Stimulated activated CD8-positive, alpha-beta memory T cell treated with anti-CD3 and anti-CD28 coated beads, Interleukin-15, amount 100 ng/mL, for 48 hours (primary cell): ENCODE results near the gene WWOX.

Source experiments
- DNase-seq, 2 donors: peaks; one replicate each; pipeline ENCODE4 v3.0.0-alpha.2; 2020; ENCODE audit warnings: low read depth in 2 of 2

Gene WWOX

DNA sequence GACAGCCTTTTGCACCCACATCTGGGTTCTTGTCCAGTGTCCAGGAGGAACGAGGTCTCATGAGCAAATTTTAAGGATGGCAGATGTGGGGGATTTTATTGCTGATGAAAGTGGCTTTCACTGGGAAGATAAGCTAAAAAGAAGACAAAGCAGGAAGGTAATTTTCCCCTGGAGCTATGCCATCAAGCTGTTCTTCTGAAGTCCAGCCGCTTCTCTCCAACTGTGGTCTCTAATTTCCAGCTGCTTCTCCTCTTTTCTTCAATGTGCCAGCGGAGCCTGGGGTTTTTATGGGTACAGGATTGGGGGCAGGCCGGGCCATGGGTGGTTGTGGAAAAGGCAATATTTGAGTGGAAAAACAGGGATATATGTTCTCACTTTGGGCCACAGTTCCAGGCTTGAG lies 430.8 kb downstream of the WWOX start:
- no peak for DNase-seq

- no peak for DNase-seq
Observed at GRCh38 chr16:78535098-78535497, 435.6 kb downstream of the WWOX start.

- DNase-seq: no peak
Observed at GRCh38 chr16:78537511-78537910, 438.1 kb downstream of the WWOX start.

- no peak for DNase-seq
Observed at GRCh38 chr16:78538292-78538691, 438.8 kb downstream of the WWOX start.

- DNase-seq: no peak
Observed at GRCh38 chr16:78538919-78539318, 439.5 kb downstream of the WWOX start.

- DNase-seq: no peak
Observed at GRCh38 chr16:78542419-78542818, 443.0 kb downstream of the WWOX start.

DNA sequence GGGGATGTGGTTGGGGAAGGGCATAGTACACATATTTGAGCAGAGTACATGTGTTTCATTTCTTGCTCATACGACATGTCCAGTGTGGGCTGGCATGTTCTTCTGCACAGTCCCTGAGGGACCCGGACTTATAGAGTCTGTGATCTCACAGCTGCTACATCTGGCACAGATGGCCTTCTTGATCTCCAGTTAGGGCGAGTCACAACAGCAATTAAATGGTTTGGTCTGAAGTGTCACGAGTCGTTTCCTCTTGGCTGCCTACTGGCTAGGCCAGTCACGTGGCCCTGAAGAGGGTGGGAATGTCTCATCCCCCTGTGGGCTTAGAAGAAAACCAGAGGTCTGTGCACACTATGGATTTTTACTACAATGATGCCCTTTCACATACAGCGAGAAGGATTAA lies 443.6 kb downstream of the WWOX start:
- no peak for DNase-seq

- no peak for DNase-seq
Observed at GRCh38 chr16:78549366-78549765, 449.9 kb downstream of the WWOX start.

DNA sequence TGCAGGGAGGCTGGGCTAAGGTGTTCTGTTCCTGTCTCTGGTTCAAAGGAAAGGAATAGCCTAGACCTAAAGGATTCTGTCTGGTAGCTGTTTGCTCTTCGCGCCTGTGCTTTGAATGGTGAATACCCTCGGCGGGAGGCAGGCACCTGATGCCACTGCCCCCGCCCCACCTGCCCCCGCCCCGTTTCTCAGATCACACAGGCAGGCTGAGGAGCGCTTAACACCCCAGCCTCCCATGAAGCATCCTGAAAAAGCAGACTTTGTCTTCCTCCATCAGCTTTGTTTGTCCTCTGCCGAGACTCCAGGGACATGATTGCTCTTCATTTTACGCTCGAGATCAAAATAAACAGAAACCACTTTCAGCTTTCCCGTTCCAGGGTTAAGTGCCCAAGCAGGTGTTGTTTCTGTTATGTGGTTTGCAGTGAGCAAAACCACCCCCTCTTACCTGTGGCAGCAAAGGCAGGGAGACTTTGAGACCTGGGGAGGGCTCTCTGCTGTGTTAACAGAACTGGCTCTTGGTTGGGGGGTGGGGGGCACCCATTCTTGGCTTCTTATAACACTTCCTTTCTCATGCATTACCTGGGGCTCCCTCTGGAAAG lies 452.1 kb downstream of the WWOX start:
- DNase-seq: no peak

- DNase-seq: no peak
Observed at GRCh38 chr16:78552106-78552675, 452.7 kb downstream of the WWOX start.

DNA sequence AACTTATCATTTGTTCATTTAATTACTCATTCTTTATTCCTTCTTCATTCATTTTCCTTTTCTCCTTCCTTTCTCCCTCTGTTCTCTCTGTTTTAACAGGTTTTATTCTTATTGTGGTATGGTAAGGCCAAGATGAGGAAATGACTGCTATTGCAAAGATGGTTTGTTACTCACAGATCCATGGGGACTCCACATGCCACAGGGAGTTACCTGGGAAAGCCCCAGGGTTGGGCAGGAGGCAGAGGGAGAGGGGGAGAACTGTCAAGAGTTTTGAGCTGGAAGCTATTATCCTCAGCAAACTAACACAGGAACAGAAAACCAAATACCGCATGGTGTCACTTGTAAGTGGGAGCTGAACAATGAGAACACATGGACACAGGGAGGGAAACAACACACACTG lies 453.3 kb downstream of the WWOX start:
- no peak for DNase-seq

DNA sequence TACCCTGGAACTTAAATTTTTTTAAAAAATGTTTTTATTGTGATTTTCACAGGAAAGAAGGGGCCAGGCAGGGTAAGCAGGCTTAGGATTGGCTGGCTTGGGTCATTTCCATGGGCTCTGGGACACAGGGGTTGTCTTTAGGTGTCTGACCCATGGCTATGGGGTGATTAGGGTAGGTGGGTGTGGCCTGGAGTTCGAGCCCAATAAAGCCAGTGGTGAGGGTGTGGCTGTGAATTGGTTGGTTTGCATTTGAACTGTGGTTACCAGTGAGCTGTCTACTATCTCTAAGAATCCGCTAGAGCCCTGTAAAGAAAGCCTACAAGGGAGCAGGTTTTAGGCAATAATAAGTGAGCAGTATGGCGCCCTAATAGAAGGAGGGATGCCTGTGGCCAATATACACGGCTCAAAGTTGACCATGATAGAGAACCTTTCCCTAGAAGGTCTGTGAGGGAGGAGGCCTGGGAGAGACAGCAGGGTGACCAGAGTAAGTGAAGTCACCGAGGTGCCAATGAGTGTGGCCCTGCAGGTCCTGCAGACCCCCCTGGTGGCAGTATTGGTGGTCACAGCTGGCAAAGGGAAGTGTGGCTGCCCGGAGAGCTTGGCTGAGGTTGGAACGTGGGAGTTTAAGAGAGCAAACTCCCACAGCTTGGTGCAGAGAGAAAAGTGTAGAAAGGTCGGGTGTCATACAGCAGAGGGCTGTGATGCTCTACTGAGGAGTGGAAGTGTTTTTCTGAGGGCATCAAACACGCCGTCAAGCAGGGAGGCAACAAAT lies 454.0 kb downstream of the WWOX start:
- no peak for DNase-seq

GRCh38 chr16:78556421-78556820 lies 457.0 kb downstream of the WWOX start:
- DNase-seq: no peak

- DNase-seq: no peak
Observed at GRCh38 chr16:78560997-78561396, 461.5 kb downstream of the WWOX start.

DNA sequence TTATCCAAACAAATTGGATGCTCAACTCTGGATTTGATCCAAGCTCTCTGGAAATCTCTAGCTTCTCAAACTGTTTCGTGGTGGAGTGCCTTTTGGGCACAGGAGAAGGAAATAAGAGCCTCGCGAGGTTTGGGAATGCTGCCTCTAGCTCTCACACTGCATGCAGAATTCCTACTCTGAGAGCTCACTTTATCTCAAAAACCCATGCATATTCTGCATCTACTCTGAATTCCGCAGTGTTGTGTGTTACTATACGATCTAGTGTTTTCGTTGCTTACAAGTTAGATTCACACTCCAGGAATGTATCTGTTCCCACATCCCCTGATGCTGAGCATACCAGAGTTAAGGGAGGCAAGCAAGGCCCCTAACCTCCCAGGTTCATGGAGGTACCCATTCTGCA lies 462.7 kb downstream of the WWOX start:
- no peak for DNase-seq

- DNase-seq: no peak
Observed at GRCh38 chr16:78562650-78563049, 463.2 kb downstream of the WWOX start.

GRCh38 chr16:78563905-78564304 lies 464.5 kb downstream of the WWOX start:
- no peak for DNase-seq

GRCh38 chr16:78566397-78567073 lies 467.1 kb downstream of the WWOX start:
- no peak for DNase-seq

DNA sequence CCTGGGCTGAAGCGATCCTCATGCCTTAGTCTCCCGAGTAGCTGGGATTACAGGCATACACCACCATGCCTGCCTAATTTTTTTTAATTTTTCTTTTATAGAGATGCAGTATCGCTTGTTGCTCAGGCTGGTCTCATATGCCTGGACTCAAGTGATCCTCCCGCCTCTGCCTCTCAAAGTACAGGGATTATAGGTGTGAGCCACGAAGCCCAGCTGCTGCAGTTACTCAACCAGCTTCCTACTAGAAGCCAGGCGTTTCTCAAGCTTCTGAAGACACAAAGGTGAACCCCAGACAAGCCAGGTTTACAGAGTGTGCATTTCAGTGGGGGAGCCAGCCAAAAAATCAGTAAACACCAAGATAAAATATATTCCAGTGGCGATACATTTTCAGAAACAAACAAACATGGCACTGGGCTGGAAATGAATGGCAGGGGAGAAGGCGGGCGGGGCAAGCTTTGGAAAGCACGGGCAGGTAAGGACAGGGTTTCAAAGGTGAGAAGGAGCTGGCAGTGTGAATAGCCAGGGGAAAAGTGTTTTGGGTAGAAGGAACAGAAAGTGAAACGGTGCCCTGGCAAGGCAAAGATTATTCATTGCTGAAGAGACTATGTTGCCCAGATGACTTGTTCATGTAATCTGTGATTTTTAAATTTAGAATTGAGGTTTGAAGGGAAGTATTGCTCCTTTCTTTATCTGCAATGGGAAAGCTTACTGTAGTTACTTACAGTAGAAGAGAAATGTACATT lies 471.1 kb downstream of the WWOX start:
- DNase-seq: no peak

DNA sequence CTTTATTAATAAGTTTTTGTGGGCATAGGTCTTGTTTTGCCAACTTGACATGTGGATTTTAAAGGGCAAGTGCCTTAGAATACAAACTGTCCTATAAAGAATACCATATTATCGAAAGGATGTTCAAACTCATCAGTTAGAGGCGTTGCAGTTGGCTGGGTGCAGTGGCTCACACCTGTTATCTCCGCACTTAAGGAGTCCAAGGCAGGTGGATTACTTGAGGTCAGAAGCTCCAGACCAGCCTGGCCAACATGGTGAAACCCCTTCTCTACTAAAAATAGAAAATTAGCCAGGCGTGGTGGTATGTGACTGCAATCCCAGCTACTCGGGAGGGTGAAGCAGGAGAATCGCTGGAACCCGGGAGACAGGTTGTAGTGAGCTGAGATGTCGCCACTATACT lies 472.0 kb downstream of the WWOX start:
- no peak for DNase-seq

DNA sequence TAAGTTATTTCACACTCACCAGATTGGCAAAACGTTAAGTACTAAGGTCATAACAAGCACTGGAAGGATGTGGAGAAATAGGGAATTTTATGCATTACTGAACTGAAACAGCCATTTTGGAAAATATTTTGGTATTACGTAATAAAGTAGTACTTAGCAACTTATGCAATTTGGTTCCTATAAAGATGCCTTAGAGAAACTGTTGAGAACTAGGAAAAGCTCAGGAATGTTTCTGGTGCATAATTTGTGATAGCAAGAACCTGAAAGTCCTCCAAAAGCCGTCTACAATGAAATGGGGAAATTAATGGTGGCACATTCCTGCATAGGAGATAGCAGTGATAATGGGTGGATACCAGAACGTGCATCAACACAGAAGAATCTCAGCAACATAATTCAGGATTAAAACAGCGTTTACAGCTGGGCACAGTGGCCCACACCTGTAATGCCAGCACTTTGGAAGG lies 472.5 kb downstream of the WWOX start:
- no peak for DNase-seq

- DNase-seq: no peak
Observed at GRCh38 chr16:78574571-78574970, 475.1 kb downstream of the WWOX start.
